Esophagus squamous epithelium (tissue), 4 donors: Measurements from ENCODE around the gene TRAPPC10.
"Not testable (repeated sequence)": the region's sequence is repeated elsewhere in the genome, so short reads cannot be mapped to it uniquely, and the experiment has no call there.

ENCODE experiments used
- POLR2A ChIP-seq, 4 donors: fragments of 450-650 bp; IDR thresholded peaks; one replicate each; pipeline ENCODE4 v1.6.1; 2017; ENCODE audit warnings: antibody characterized with exemption in 4 of 4, mild to moderate bottlenecking in 4 of 4, moderate library complexity in 3 of 4
- TF ChIP-seq, protein P1 (sequence below), 6 experiments: fragments of 450-650 bp in 4 of 6; fragments of 200-600 bp in 2 of 6; sonication (generic) in 2 of 6; IDR thresholded peaks; one replicate each; pipeline ENCODE4 v1.5.1; 2016 to 2019; ENCODE audit warnings: antibody characterized with exemption in 6 of 6, mild to moderate bottlenecking in 4 of 6, moderate library complexity in 4 of 6

DNA sequence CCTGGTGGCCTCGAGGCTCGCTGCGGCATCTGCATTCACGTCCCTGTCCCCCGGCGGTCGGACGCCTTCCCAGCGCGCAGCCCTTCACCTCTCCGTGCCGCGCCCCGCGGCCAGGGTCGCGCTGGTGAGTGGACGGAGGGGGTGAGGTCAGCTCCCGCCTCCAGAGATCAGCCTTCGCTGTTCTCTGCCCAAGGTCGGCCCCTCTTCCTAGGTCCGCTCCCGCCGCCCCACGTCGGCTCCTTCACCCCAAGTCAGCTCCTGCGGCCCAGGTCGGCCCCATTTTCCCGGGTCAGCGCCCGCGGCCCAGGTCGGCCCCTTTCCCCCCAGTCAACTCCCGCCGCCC is 121.6 kb downstream of the TRAPPC10 start:
- TF ChIP-seq, protein P1, sequence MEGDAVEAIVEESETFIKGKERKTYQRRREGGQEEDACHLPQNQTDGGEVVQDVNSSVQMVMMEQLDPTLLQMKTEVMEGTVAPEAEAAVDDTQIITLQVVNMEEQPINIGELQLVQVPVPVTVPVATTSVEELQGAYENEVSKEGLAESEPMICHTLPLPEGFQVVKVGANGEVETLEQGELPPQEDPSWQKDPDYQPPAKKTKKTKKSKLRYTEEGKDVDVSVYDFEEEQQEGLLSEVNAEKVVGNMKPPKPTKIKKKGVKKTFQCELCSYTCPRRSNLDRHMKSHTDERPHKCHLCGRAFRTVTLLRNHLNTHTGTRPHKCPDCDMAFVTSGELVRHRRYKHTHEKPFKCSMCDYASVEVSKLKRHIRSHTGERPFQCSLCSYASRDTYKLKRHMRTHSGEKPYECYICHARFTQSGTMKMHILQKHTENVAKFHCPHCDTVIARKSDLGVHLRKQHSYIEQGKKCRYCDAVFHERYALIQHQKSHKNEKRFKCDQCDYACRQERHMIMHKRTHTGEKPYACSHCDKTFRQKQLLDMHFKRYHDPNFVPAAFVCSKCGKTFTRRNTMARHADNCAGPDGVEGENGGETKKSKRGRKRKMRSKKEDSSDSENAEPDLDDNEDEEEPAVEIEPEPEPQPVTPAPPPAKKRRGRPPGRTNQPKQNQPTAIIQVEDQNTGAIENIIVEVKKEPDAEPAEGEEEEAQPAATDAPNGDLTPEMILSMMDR (IDR thresholded peaks at IDR 0.05): not testable (repeated sequence)
- not testable (repeated sequence) for TF ChIP-seq POLR2A (IDR thresholded peaks at IDR 0.05)
